OCI-M2 (cell line): ENCODE measurements around the gene EXOG.
A peak's percentile ranks its signal among the peaks of the same experiment; 100 is the strongest.

Experiments used
- DNase-seq: peaks from one replicate; lab custom pipeline; 2025; ENCODE audit not compliant: unreplicated experiment; lab: John Stamatoyannopoulos, UW

The EXOG gene

GRCh38 chr3:38507120-38507519 is 11.0 kb downstream of the EXOG start:
- DNase-seq, result no peak

- no peak for DNase-seq
Measured at GRCh38 chr3:38509732-38510131, 13.6 kb downstream of the EXOG start.

GRCh38 chr3:38510631-38511030 is 14.5 kb downstream of the EXOG start:
- no peak for DNase-seq

GRCh38 chr3:38511546-38511945 is 15.4 kb downstream of the EXOG start:
- DNase-seq, result no peak

GRCh38 chr3:38515367-38515766 is 19.2 kb downstream of the EXOG start:
- no peak for DNase-seq

- DNase-seq, result no peak
Measured at GRCh38 chr3:38516669-38517068, 20.5 kb downstream of the EXOG start.

GRCh38 chr3:38519000-38519399 is 22.9 kb downstream of the EXOG start:
- no peak for DNase-seq

GRCh38 chr3:38519651-38520050 is 23.5 kb downstream of the EXOG start:
- no peak for DNase-seq

GRCh38 chr3:38521391-38521987 is 25.3 kb downstream of the EXOG start:
- DNase-seq, result peak; percentile 56

GRCh38 chr3:38522002-38522401 is 25.9 kb downstream of the EXOG start:
- DNase-seq, result no peak

GRCh38 chr3:38524141-38524739 is 28.1 kb downstream of the EXOG start:
- no peak for DNase-seq

GRCh38 chr3:38526792-38527191 is 30.7 kb downstream of the EXOG start:
- DNase-seq, result no peak

- no peak for DNase-seq
Measured at GRCh38 chr3:38528457-38528856, 32.3 kb downstream of the EXOG start.

- no peak for DNase-seq
Measured at GRCh38 chr3:38532529-38532928, 36.4 kb downstream of the EXOG start.

- no peak for DNase-seq
Measured at GRCh38 chr3:38533285-38533976, 37.3 kb downstream of the EXOG start.

GRCh38 chr3:38534180-38534579 is 38.0 kb downstream of the EXOG start:
- no peak for DNase-seq

GRCh38 chr3:38534604-38535003 is 38.5 kb downstream of the EXOG start:
- no peak for DNase-seq

GRCh38 chr3:38536671-38537070 is 40.5 kb downstream of the EXOG start:
- no peak for DNase-seq

- DNase-seq, result no peak
Measured at GRCh38 chr3:38538773-38539353, 42.7 kb downstream of the EXOG start.

- no peak for DNase-seq
Measured at GRCh38 chr3:38541806-38542205, 45.7 kb downstream of the EXOG start.

GRCh38 chr3:38542401-38543298 is 46.5 kb downstream of the EXOG start:
- DNase-seq, result no peak
